Immature natural killer cell (primary cell): ENCODE measurements around the gene SLIT3. TPM values are rescaled to one million over a fixed set of nuclear protein-coding genes. Genes with fewer than 3 reads are reported as not detected.
"Not testable (repeated sequence)": the region's sequence is repeated elsewhere in the genome, so short reads cannot be mapped to it uniquely, and the experiment has no call there.

ENCODE experiments used
- DNase-seq, 3 donors: peaks; one replicate each; pipeline ENCODE4 v3.0.0; 2022; ENCODE audit warnings: mixed read lengths in 1 of 3
- H3K27ac Mint-ChIP-seq, 6 donors: one replicate each; pipeline ENCODE4 v1.8.0; 2020; ENCODE audit warnings: mixed read lengths in 6 of 6, mild to moderate bottlenecking in 5 of 6, inconsistent platforms in 4 of 6, moderate library complexity in 3 of 6
- H3K27me3 Mint-ChIP-seq, 3 donors: one replicate each; pipeline ENCODE4 v1.8.0; 2020 to 2021; ENCODE audit warnings: low read depth in 3 of 3, mild to moderate bottlenecking in 3 of 3, mixed read lengths in 3 of 3, moderate library complexity in 3 of 3, inconsistent platforms in 1 of 3
- H3K36me3 Mint-ChIP-seq, 3 donors: one replicate each; pipeline ENCODE4 v1.8.0; 2020; ENCODE audit warnings: mixed read lengths in 3 of 3, inconsistent platforms in 2 of 3, mild to moderate bottlenecking in 2 of 3
- H3K4me1 Mint-ChIP-seq, 2 donors: one replicate each; pipeline ENCODE4 v1.8.0; 2020; ENCODE audit warnings: inconsistent platforms in 2 of 2, mild to moderate bottlenecking in 2 of 2, mixed read lengths in 2 of 2, moderate library complexity in 1 of 2
- H3K4me3 Mint-ChIP-seq, 5 donors: one replicate each; pipeline ENCODE4 v1.8.0; 2020; ENCODE audit warnings: mild to moderate bottlenecking in 5 of 5, mixed read lengths in 5 of 5, inconsistent platforms in 3 of 5, moderate library complexity in 3 of 5
- H3K9me3 Mint-ChIP-seq, 6 donors: one replicate each; pipeline ENCODE4 v1.8.0; 2020; ENCODE audit warnings: mild to moderate bottlenecking in 6 of 6, mixed read lengths in 6 of 6, inconsistent platforms in 4 of 6, moderate library complexity in 3 of 6
- polyA plus RNA-seq, 3 donors: library from polyadenylated mRNA; unstranded; fragments of 300-500 nt; fragmentation: Illumina TruSeq; gene quantifications; one replicate each; pipeline ENCODE4 v1.2.3, GENCODE V29; 2021

The SLIT3 gene
- polyA plus RNA-seq, 3 donors from 2014 or later, result 0.47 to 0.90 TPM; not detected in 1

DNA sequence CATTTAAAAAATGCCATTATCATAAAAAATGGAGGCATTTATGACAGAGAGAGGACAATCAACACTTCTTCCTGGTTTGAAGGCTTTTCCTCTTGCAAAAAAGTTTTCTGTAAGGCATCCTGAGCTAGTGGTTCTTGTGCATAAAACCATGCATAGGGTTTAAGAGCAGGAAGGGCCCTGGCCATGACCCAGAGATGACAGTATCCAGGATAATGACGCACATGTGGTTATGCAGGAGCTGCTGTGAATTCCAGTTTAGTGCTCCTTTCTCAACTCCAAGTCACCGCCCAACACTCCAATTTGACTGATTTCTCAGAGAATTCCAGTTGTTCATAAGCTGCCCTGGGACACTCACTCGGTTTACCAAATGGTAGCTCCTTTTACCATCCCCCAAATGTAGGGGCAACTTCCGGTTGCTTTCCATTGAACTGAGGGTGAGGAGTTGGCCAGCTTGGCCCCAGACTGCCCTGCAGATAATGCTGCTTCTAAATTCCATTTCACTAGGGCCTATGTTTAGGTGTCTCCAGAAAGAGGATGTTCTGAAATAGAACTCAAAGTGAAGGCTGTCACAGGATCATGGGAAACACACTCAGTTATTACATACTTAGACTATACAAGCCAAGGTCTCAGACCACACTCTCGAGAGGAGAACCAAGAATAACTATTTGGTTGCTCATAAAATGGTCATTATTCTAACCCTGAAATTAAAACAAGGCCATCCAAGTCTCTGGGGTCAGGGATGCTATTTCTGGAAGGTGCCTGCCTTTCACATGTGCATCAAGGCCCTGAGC, 179.1 kb downstream of the SLIT3 start:
- peaks cover 0 to 3% (median 1%) of the 10 kb centered on the region in 3 donors for H3K27me3 Mint-ChIP-seq
- H3K27ac Mint-ChIP-seq, result no peak overlapping the region
- no peaks in the 10 kb centered on the region for H3K4me1 Mint-ChIP-seq
- H3K36me3 Mint-ChIP-seq, result no peaks in the 10 kb centered on the region
- DNase-seq, result no peak
- H3K4me3 Mint-ChIP-seq, result no peak overlapping the region
- H3K9me3 Mint-ChIP-seq, result peaks cover 0 to 2% (median 0%) of the 10 kb centered on the region in 6 donors

GRCh38 chr5:169119288-169120048, 181.5 kb downstream of the SLIT3 start:
- no peaks in the 10 kb centered on the region for H3K9me3 Mint-ChIP-seq
- H3K4me1 Mint-ChIP-seq, result no peaks in the 10 kb centered on the region
- no peaks in the 10 kb centered on the region for H3K36me3 Mint-ChIP-seq
- no peak overlapping the region for H3K27ac Mint-ChIP-seq
- H3K4me3 Mint-ChIP-seq, result no peak overlapping the region
- DNase-seq, result no peak
- H3K27me3 Mint-ChIP-seq, result no peaks in the 10 kb centered on the region

- H3K4me1 Mint-ChIP-seq, result no peaks in the 10 kb centered on the region
Measured at GRCh38 chr5:169116961-169117461, 183.9 kb downstream of the SLIT3 start.

GRCh38 chr5:169115461-169116124, 185.3 kb downstream of the SLIT3 start:
- no peak overlapping the region for H3K27ac Mint-ChIP-seq
- H3K4me3 Mint-ChIP-seq, result no peak overlapping the region
- no peaks in the 10 kb centered on the region for H3K36me3 Mint-ChIP-seq
- no peak for DNase-seq
- H3K4me1 Mint-ChIP-seq, result no peaks in the 10 kb centered on the region
- no peaks in the 10 kb centered on the region for H3K9me3 Mint-ChIP-seq
- H3K27me3 Mint-ChIP-seq, result peaks cover 2 to 4% (median 3%) of the 10 kb centered on the region in 3 donors

More at GRCh38 chr5:169116961-169117461, 183.9 kb downstream of the SLIT3 start:
- no peak for DNase-seq
- Mint-ChIP-seq H3K4me3 (no peak overlapping the region), H3K36me3 (no peaks in the 10 kb centered on the region), H3K27me3 (peaks cover 0 to 3% (median 0%) of the 10 kb centered on the region in 3 donors), H3K27ac (no peak overlapping the region), H3K9me3 (no peaks in the 10 kb centered on the region)

DNA sequence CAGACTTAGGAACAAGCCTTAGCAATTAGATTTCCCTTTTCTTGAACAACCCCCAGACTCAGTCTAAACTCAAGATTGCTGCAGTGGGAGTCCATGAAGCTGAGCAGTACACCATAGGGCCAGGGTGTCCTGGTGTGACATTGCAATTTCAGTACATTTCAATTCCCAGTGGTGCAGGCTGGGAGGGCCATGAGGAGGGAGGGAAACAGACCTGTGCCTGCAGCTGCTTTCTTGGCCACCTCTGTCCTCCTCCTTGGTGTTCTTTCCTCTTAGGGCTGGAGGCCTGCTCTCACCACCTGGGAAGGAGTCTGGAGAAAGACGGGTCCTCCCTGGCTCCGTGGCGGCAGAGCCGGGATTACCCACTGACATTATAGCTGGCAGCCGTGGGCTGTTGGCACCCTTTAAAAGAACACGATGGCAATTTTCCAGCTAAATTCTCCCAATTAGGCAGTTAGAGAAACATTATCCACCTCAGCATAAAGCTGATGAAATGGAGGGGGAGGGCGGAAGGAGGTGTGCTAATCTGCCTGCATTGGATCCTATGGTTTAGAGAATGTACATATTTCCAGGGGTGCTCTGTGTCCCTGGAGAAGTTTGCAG, 186.4 kb downstream of the SLIT3 start:
- no peaks in the 10 kb centered on the region for H3K36me3 Mint-ChIP-seq
- DNase-seq, result no peak

GRCh38 chr5:169112016-169112415, 188.9 kb downstream of the SLIT3 start:
- Mint-ChIP-seq H3K27ac (no peak overlapping the region), H3K9me3 (peaks cover 0 to 3% (median 0%) of the 10 kb centered on the region in 6 donors)

More for the DNA sequence above, 186.4 kb downstream of the SLIT3 start:
- H3K27ac Mint-ChIP-seq, result no peak overlapping the region
- peaks cover 0 to 2% (median 0%) of the 10 kb centered on the region in 6 donors for H3K9me3 Mint-ChIP-seq
- H3K4me3 Mint-ChIP-seq, result no peak overlapping the region
- peaks cover 2 to 4% (median 3%) of the 10 kb centered on the region in 3 donors for H3K27me3 Mint-ChIP-seq
- no peaks in the 10 kb centered on the region for H3K4me1 Mint-ChIP-seq

GRCh38 chr5:169106911-169107706, 193.8 kb downstream of the SLIT3 start:
- H3K36me3 Mint-ChIP-seq, result peaks cover 0 to 3% (median 0%) of the 10 kb centered on the region in 3 donors
- peaks cover 2 to 10% (median 3%) of the 10 kb centered on the region in 3 donors for H3K27me3 Mint-ChIP-seq
- no peak for DNase-seq
- H3K4me3 Mint-ChIP-seq, result no peak overlapping the region
- H3K4me1 Mint-ChIP-seq, result no peaks in the 10 kb centered on the region
- H3K9me3 Mint-ChIP-seq, result peaks cover 0 to 4% (median 0%) of the 10 kb centered on the region in 6 donors
- H3K27ac Mint-ChIP-seq, result no peak overlapping the region

More at GRCh38 chr5:169112016-169112415, 188.9 kb downstream of the SLIT3 start:
- no peak for DNase-seq
- Mint-ChIP-seq H3K4me3 (no peak overlapping the region), H3K36me3 (no peaks in the 10 kb centered on the region), H3K27me3 (peaks cover 2 to 8% (median 3%) of the 10 kb centered on the region in 3 donors), H3K4me1 (no peaks in the 10 kb centered on the region)

- DNase-seq, H3K27ac Mint-ChIP-seq, H3K4me1 Mint-ChIP-seq, H3K9me3 Mint-ChIP-seq, H3K36me3 Mint-ChIP-seq, H3K27me3 Mint-ChIP-seq, H3K4me3 Mint-ChIP-seq: not testable (repeated sequence)
Measured at GRCh38 chr5:169105582-169105981, 195.4 kb downstream of the SLIT3 start.

DNA sequence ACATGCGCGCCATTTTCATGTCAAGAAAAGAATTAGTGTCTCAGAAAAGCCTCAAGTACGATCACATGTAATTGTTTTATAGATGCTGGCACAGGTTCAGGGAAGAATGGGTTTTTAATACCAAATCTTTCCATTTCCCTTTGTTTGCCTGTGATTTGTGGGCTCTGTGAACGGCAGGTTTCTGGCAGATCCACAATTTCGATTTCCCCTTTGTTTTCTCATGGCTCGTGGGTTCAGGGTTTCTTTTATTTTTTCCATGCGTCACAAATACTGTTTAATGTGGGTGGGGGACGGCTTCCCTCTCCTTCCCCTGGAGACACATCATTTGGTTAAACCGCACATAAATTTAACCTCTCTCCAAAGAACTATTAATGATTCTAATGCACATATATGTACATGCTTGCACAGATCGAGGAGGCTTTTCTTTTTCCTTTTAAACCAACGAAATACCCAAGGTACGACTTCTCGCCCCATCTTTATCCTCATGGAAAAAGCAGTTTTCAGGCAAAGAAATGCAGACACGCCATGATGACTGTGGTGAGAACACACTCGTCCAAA, 195.9 kb downstream of the SLIT3 start:
- peaks cover 0 to 8% (median 3%) of the 10 kb centered on the region in 3 donors for H3K27me3 Mint-ChIP-seq
- DNase-seq, result no peak
- H3K9me3 Mint-ChIP-seq, result peaks cover 0 to 4% (median 0%) of the 10 kb centered on the region in 6 donors
- H3K36me3 Mint-ChIP-seq, result peaks cover 0 to 3% (median 0%) of the 10 kb centered on the region in 3 donors
- no peaks in the 10 kb centered on the region for H3K4me1 Mint-ChIP-seq
- no peak overlapping the region for H3K4me3 Mint-ChIP-seq
- no peak overlapping the region for H3K27ac Mint-ChIP-seq

DNA sequence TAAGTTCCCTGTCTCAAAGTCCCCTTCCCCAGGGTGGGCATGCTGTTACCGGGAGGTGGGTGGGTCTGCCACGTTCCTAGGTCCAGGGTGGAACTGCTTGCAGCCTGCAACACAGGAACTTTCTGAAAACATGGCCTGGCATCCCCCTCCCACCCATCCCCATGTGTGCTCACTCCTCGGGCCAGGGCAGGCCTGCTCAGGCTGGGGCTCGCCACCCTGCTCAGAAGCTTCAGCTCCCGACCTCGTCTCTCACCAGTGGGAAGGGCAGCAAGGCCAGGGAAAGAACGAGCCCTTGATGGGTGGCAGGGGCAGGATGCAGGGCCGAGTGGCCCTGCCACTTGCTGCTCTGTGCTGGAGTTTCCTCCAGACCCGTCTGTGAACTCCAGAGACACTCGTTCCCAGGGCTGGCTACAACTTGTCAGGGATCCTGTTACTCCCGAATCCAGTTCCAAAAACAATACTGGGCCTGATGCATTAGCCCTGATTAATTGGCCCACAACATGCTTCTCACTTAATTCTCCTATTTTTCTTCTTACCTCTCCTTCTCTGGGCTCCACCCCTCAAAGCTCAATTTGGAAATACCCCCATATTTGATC, 197.3 kb downstream of the SLIT3 start:
- Mint-ChIP-seq H3K9me3 (peaks cover 0 to 1% (median 0%) of the 10 kb centered on the region in 6 donors), H3K4me3 (no peak overlapping the region), H3K27me3 (peaks cover 0 to 7% (median 3%) of the 10 kb centered on the region in 3 donors), H3K27ac (no peak overlapping the region), H3K4me1 (no peaks in the 10 kb centered on the region), H3K36me3 (peaks cover 0 to 3% (median 0%) of the 10 kb centered on the region in 3 donors)
- DNase-seq, result no peak

DNA sequence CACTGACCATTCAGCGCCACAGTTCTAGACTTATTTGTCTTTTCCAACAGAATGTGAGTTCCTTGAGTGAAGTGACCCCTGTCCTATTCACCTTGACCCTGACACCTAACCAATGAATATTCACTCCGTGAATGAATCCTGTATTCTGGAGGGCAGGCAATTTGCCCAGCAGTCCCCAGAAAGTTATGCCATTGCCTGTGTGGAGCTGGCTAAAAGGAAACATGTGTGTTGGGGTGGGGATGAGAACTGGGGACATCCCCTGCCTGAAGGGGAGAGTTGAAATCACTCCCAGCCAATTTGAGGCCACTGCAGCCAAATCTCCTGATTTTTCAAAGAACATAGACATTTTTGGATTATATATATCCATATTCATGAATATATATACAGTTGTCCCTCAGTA, 199.0 kb downstream of the SLIT3 start:
- no peak for DNase-seq
- no peaks in the 10 kb centered on the region for H3K4me1 Mint-ChIP-seq
- peaks cover 0 to 1% (median 0%) of the 10 kb centered on the region in 6 donors for H3K9me3 Mint-ChIP-seq
- no peak overlapping the region for H3K27ac Mint-ChIP-seq
- no peak overlapping the region for H3K4me3 Mint-ChIP-seq
- peaks cover 0 to 3% (median 0%) of the 10 kb centered on the region in 3 donors for H3K36me3 Mint-ChIP-seq
- H3K27me3 Mint-ChIP-seq, result peaks cover 0 to 10% (median 7%) of the 10 kb centered on the region in 3 donors

GRCh38 chr5:169100735-169101075, 200.2 kb downstream of the SLIT3 start:
- no peak for DNase-seq
- Mint-ChIP-seq H3K4me1 (no peaks in the 10 kb centered on the region), H3K4me3 (no peak overlapping the region), H3K9me3 (peaks cover 0 to 1% (median 0%) of the 10 kb centered on the region in 6 donors), H3K36me3 (peaks cover 0 to 3% (median 0%) of the 10 kb centered on the region in 3 donors), H3K27ac (no peak overlapping the region), H3K27me3 (peaks cover 0 to 13% (median 7%) of the 10 kb centered on the region in 3 donors)
